HG02970 (cell line): ENCODE data around the gene ROCK2.

Experiments
- ATAC-seq: cut with Tn5 transposase; IDR thresholded peaks from one replicate; pipeline ENCODE4 v1.9.1; 2021; ENCODE audit warnings: mild to moderate bottlenecking, moderate library complexity, moderate number of reproducible peaks; ENCODE audit not compliant: unreplicated experiment, low FRiP score

Gene ROCK2

GRCh38 chr2:11133936-11134320 lies 210.5 kb downstream of the ROCK2 start:
- no peak for ATAC-seq

- no peak for ATAC-seq
These were observed 211.0 kb downstream of the ROCK2 start for GRCh38 chr2:11133238-11133935.

- no peak for ATAC-seq
These were observed 212.3 kb downstream of the ROCK2 start for GRCh38 chr2:11132036-11132671.

- no peak for ATAC-seq
These were observed 213.1 kb downstream of the ROCK2 start for GRCh38 chr2:11131166-11131920.
